Measurements from ENCODE around the gene TRIM69. TPM values are rescaled to one million over a fixed set of nuclear protein-coding genes. Genes with fewer than 3 reads are reported as not detected.
"Not testable (repeated sequence)": the region's sequence is repeated elsewhere in the genome, so short reads cannot be mapped to it uniquely, and the experiment has no call there.

Gene TRIM69
- total and polyA plus RNA-seq, 2 donors (not counting 1 experiment from before 2014, with no cell fraction given) = 12.9 to 30.8 TPM

DNA sequence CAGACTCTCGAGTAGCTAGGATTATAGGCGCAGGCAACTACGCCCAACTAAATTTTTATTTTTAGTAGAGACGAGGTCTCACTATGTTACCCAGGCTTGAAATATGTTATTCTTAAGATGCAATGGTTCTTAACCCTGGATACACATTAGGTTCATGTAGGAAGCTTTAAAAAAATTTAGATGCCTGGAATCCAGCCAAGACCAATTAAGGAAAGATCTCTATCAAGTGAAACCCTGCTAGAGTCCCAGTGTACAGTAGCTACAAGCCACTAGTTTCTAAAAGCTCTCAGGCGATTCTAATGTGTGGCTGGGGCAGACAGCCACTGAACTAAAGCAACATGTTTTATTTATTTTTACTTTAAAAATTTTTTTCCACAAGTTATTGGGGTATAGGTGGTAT, 33.2 kb downstream of the TRIM69 start:
- Mint-ChIP-seq H3K27ac (no peak overlapping the region), H3K9me3 (ENCODE audit: insufficient read depth) (peaks cover 13% of the 10 kb centered on the region), H3K4me1 (peaks cover 3% of the 10 kb centered on the region), H3K27me3 (no peaks in the 10 kb centered on the region), H3K4me3 (no peak overlapping the region)
- WGBS (ENCODE audit: insufficient coverage) = no CpG with 5 or more reads among the region's 5 CpGs
- Histone ChIP-seq H3K27me3 (replicated peaks in 1 of 4; ENCODE audit: control extremely low read depth in 1 of 4, control insufficient read depth in 3 of 4, insufficient read depth in 4 of 4, low read length in 3 of 4) (no peaks in the 10 kb centered on the region), H3K36me3 (replicated peaks in 1 of 2; ENCODE audit: control extremely low read depth in 1 of 2, control insufficient read depth in 1 of 2, extremely low read depth in 1 of 2, insufficient read depth in 2 of 2, low read length in 1 of 2) (no peaks in the 10 kb centered on the region), H3K9ac (ENCODE audit: low read length) (no peak overlapping the region), H4K20me1 (ENCODE audit: control insufficient read depth, insufficient read depth, low read length, poor library complexity, severe bottlenecking) (no peaks in the 10 kb centered on the region), H2AFZ (ENCODE audit: insufficient read depth, low read depth, low read length, poor library complexity, severe bottlenecking) (no peak overlapping the region), H3K9me3 (ENCODE audit: control extremely low read depth in 1 of 3, control insufficient read depth in 2 of 3, insufficient read depth in 1 of 3, low read length in 2 of 3) (peaks cover 0 to 3% (median 3%) of the 10 kb centered on the region in 3 donors), H3K27ac (ENCODE audit: low read length in 2 of 2) (no peak overlapping the region), H3K4me3 (ENCODE audit: control extremely low read depth in 1 of 5, extremely low read depth in 1 of 5, insufficient read depth in 1 of 5, low read depth in 2 of 5, low read length in 4 of 5) (no peak overlapping the region), H3K4me1 (ENCODE audit: control insufficient read depth in 2 of 2, insufficient read depth in 2 of 2, low read length in 2 of 2) (no peaks in the 10 kb centered on the region), H3K4me2 (replicated peaks; ENCODE audit: low read depth, low read length, poor library complexity, severe bottlenecking) (no peak overlapping the region), H3K79me2 (ENCODE audit: control insufficient read depth, insufficient read depth, low read length) (no peaks in the 10 kb centered on the region)
- intact Hi-C loops (cut with micrococcal nuclease) = no loop called here
- no peak for TF ChIP-seq EZH2 (IDR thresholded peaks at IDR 0.05; ENCODE audit: borderline replicate concordance, insufficient read depth, low read depth, low read length, poor library complexity, severe bottlenecking)
- ChIA-PET CTCF (no interaction called here), POLR2A (no interaction called here)
- ATAC-seq (ENCODE audit: low read depth) = no peak
- no peak for DNase-seq

DNA sequence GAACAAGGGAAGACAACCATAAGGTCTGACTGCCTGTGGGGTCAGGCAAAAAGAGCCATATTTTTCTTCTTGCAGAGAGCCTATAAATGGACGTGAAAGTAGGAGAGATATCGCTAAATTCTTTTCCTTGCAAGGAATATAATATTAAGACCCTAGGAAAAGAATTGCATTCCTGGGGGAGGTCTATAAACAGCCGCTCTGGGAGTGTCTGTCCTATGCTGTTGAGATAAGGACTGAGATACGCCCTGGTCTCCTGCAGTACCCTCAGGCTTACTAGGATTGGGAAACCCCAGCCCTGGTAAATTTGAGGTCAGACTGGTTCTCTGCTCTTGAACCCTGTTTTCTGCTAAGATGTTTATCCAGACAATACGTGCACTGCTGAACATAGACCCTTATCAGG, 34.4 kb downstream of the TRIM69 start:
- H3K36me3 ChIP-seq (replicated peaks in 1 of 2; ENCODE audit: control extremely low read depth in 1 of 2, control insufficient read depth in 1 of 2, extremely low read depth in 1 of 2, insufficient read depth in 2 of 2, low read length in 1 of 2); H2AFZ ChIP-seq (ENCODE audit: insufficient read depth, low read depth, low read length, poor library complexity, severe bottlenecking); H3K9ac ChIP-seq (ENCODE audit: low read length); DNase-seq; H3K79me2 ChIP-seq (ENCODE audit: control insufficient read depth, insufficient read depth, low read length); H3K9me3 ChIP-seq (ENCODE audit: control extremely low read depth in 1 of 3, control insufficient read depth in 2 of 3, insufficient read depth in 1 of 3, low read length in 2 of 3); H3K27me3 Mint-ChIP-seq; H3K4me3 ChIP-seq (ENCODE audit: control extremely low read depth in 1 of 5, extremely low read depth in 1 of 5, insufficient read depth in 1 of 5, low read depth in 2 of 5, low read length in 4 of 5); H3K4me1 ChIP-seq (ENCODE audit: control insufficient read depth in 2 of 2, insufficient read depth in 2 of 2, low read length in 2 of 2); H3K27me3 ChIP-seq (replicated peaks in 1 of 4; ENCODE audit: control extremely low read depth in 1 of 4, control insufficient read depth in 3 of 4, insufficient read depth in 4 of 4, low read length in 3 of 4); H3K4me1 Mint-ChIP-seq; intact Hi-C loops (cut with micrococcal nuclease); H3K27ac ChIP-seq (ENCODE audit: low read length in 2 of 2); ATAC-seq (ENCODE audit: low read depth); H3K27ac Mint-ChIP-seq; H3K4me2 ChIP-seq (replicated peaks; ENCODE audit: low read depth, low read length, poor library complexity, severe bottlenecking); CTCF ChIA-PET; H3K4me3 Mint-ChIP-seq; POLR2A ChIA-PET; H4K20me1 ChIP-seq (ENCODE audit: control insufficient read depth, insufficient read depth, low read length, poor library complexity, severe bottlenecking): not testable (repeated sequence)
- WGBS (ENCODE audit: insufficient coverage) = 50% methylated on average over 2 of the region's 5 CpGs
- peaks cover 13% of the 10 kb centered on the region for H3K9me3 Mint-ChIP-seq (ENCODE audit: insufficient read depth)
